Stromal cell of bone marrow (primary cell): ENCODE results near the gene SSH2.

Experiments
- DNase-seq: peaks from one replicate; pipeline ENCODE4 v3.0.0-alpha.2; 2012; ENCODE audit warnings: low read depth

The SSH2 gene

GRCh38 chr17:29576214-29577000 lies 353.6 kb downstream of the SSH2 start:
- DNase-seq, result no peak
